H9 (cell line): ENCODE results near the gene HIRIP3. TPM values are rescaled to one million over a fixed set of nuclear protein-coding genes. Genes with fewer than 3 reads are reported as not detected.

Experiments used
- DNase-seq: peaks from one replicate; pipeline ENCODE4 v3.0.0-alpha.2; 2017
- H2AFZ ChIP-seq: one replicate; pipeline ENCODE4 v1.6.1; 2013; ENCODE audit warnings: mild to moderate bottlenecking, low read length, control low read depth, moderate library complexity
- H2AK5ac ChIP-seq: 2 replicates; pipeline ENCODE4 v1.6.1; 2013; ENCODE audit warnings: low read length, control low read depth, mixed read lengths; ENCODE audit not compliant: insufficient read length
- H2BK120ac ChIP-seq: one replicate; pipeline ENCODE4 v1.6.1; 2013; ENCODE audit warnings: low read depth, mild to moderate bottlenecking, low read length, control low read depth, inconsistent platforms; ENCODE audit not compliant: poor library complexity, severe bottlenecking
- H2BK12ac ChIP-seq: 2 replicates; pipeline ENCODE4 v1.6.1; 2013; ENCODE audit warnings: low read length, control low read depth, mixed read lengths, low read depth; ENCODE audit not compliant: insufficient read length
- H2BK15ac ChIP-seq: 2 replicates; pipeline ENCODE4 v1.6.1; 2013; ENCODE audit warnings: low read depth, low read length, control low read depth
- H2BK20ac ChIP-seq: one replicate; pipeline ENCODE4 v1.6.1; 2013; ENCODE audit warnings: low read depth, mild to moderate bottlenecking, low read length, control low read depth, inconsistent platforms; ENCODE audit not compliant: poor library complexity, severe bottlenecking
- H2BK5ac ChIP-seq: 2 replicates; pipeline ENCODE4 v1.6.1; 2013; ENCODE audit warnings: low read length, control low read depth, mixed read lengths; ENCODE audit not compliant: insufficient read length
- H3K14ac ChIP-seq: 2 replicates; pipeline ENCODE4 v1.6.1; 2013; ENCODE audit warnings: low read length, control low read depth; ENCODE audit not compliant: insufficient read depth
- H3K18ac ChIP-seq: 2 replicates; pipeline ENCODE4 v1.6.1; 2013; ENCODE audit warnings: low read depth, mild to moderate bottlenecking, mixed read lengths, low read length, control low read depth; ENCODE audit not compliant: insufficient read length
- H3K23ac ChIP-seq: 2 replicates; pipeline ENCODE4 v1.6.1; 2013; ENCODE audit warnings: low read length, control low read depth, mixed read lengths, low read depth; ENCODE audit not compliant: insufficient read length
- H3K23me2 ChIP-seq: 2 replicates; pipeline ENCODE4 v1.6.1; 2013; ENCODE audit warnings: low read depth, mild to moderate bottlenecking, mixed read lengths, low read length, control low read depth; ENCODE audit not compliant: insufficient read length, poor library complexity, severe bottlenecking
- H3K27ac ChIP-seq: 2 replicates; pipeline ENCODE4 v1.5.1; 2013; ENCODE audit warnings: low read length, control low read depth, mixed read lengths, low read depth; ENCODE audit not compliant: insufficient read length
- H3K27me3 ChIP-seq: 2 replicates; pipeline ENCODE4 v1.6.1; 2013; ENCODE audit warnings: low read length, control low read depth, inconsistent platforms; ENCODE audit not compliant: insufficient read depth
- H3K4ac ChIP-seq: 2 replicates; pipeline ENCODE4 v1.6.1; 2013; ENCODE audit warnings: low read depth, mild to moderate bottlenecking, control low read depth, inconsistent platforms, low read length, moderate library complexity
- H3K4me1 ChIP-seq: 2 replicates; pipeline ENCODE4 v1.6.1; 2013; ENCODE audit warnings: low read length, control low read depth, inconsistent platforms; ENCODE audit not compliant: insufficient read depth
- H3K4me2 ChIP-seq: 2 replicates; pipeline ENCODE4 v1.6.1; 2013; ENCODE audit warnings: low read length, control low read depth, mixed read lengths; ENCODE audit not compliant: insufficient read length, insufficient read depth
- H3K56ac ChIP-seq: 2 replicates; pipeline ENCODE4 v1.6.1; 2013; ENCODE audit warnings: low read depth, mild to moderate bottlenecking, mixed read lengths, low read length, control low read depth; ENCODE audit not compliant: insufficient read length
- H3K79me1 ChIP-seq: 2 replicates; pipeline ENCODE4 v1.6.1; 2013; ENCODE audit warnings: low read depth, mild to moderate bottlenecking, moderate library complexity, low read length, control low read depth, inconsistent platforms; ENCODE audit not compliant: insufficient read depth, poor library complexity, severe bottlenecking
- H3K79me2 ChIP-seq: 2 replicates; pipeline ENCODE4 v1.6.1; 2013; ENCODE audit warnings: low read length, control low read depth, inconsistent platforms; ENCODE audit not compliant: insufficient read depth
- H3K9ac ChIP-seq: 2 replicates; pipeline ENCODE4 v1.6.1; 2013; ENCODE audit warnings: low read length, control low read depth, mixed read lengths; ENCODE audit not compliant: insufficient read length; ENCODE audit errors: extremely low read depth
- H3K9me3 ChIP-seq: one replicate; pipeline ENCODE4 v1.6.1; 2013; ENCODE audit warnings: low read depth, low read length, inconsistent platforms; ENCODE audit not compliant: control insufficient read depth
- H3T11ph ChIP-seq: one replicate; pipeline ENCODE4 v1.6.1; 2013; ENCODE audit warnings: mild to moderate bottlenecking, low read length, control low read depth, inconsistent platforms
- H4K20me1 ChIP-seq: one replicate; pipeline ENCODE4 v1.6.1; 2013; ENCODE audit not compliant: control insufficient read depth, insufficient read length, insufficient read depth
- H4K5ac ChIP-seq: 2 replicates; pipeline ENCODE4 v1.6.1; 2013; ENCODE audit warnings: low read depth, mild to moderate bottlenecking, mixed read lengths, low read length, control low read depth; ENCODE audit not compliant: insufficient read length
- H4K8ac ChIP-seq: replicated peaks from 2 replicates; pipeline ENCODE4 v1.6.1; 2013; ENCODE audit warnings: low read length, control low read depth, mixed read lengths, low read depth; ENCODE audit not compliant: insufficient read length
- H4K91ac ChIP-seq: 2 replicates; pipeline ENCODE4 v1.6.1; 2013; ENCODE audit warnings: low read depth, mild to moderate bottlenecking, moderate library complexity, mixed read lengths, low read length, control low read depth; ENCODE audit not compliant: insufficient read length
- H3K27ac Mint-ChIP-seq, 3 experiments: 2 replicates in 2 of 3; 3 replicates in 1 of 3; pipeline ENCODE4 v1.8.0; 2020 to 2021; ENCODE audit warnings: mixed read lengths in 3 of 3, mild to moderate bottlenecking in 1 of 3, moderate library complexity in 1 of 3
- H3K27me3 Mint-ChIP-seq: 2 replicates; pipeline ENCODE4 v1.8.0; 2021; ENCODE audit warnings: low read depth, mild to moderate bottlenecking, moderate library complexity, mixed read lengths
- H3K36me3 Mint-ChIP-seq, 3 experiments: 2 replicates in 2 of 3; 3 replicates in 1 of 3; pipeline ENCODE4 v1.8.0; 2020 to 2021; ENCODE audit warnings: low read depth in 3 of 3, mixed read lengths in 3 of 3; ENCODE audit not compliant: insufficient read depth in 1 of 3
- H3K4me1 Mint-ChIP-seq, 2 experiments: 2 replicates each; pipeline ENCODE4 v1.8.0; 2020; ENCODE audit warnings: mixed read lengths in 2 of 2
- H3K4me3 Mint-ChIP-seq, 2 experiments: 2 replicates in 1 of 2; 3 replicates in 1 of 2; pipeline ENCODE4 v1.8.0; 2020 to 2021; ENCODE audit warnings: mild to moderate bottlenecking in 2 of 2, mixed read lengths in 2 of 2, moderate library complexity in 1 of 2
- H3K9me3 Mint-ChIP-seq, 2 experiments: 2 replicates in 1 of 2; 3 replicates in 1 of 2; pipeline ENCODE4 v1.8.0; 2020; ENCODE audit warnings: mild to moderate bottlenecking in 2 of 2, mixed read lengths in 2 of 2, moderate library complexity in 1 of 2
- CTCF ChIP-seq: fragments of 200-600 bp; sonication (generic); conservative IDR thresholded peaks from 3 replicates; pipeline ENCODE4 v1.8.0; 2021; ENCODE audit warnings: antibody characterized with exemption, mild to moderate bottlenecking
- WGBS: extraction: QIAGEN DNeasy Blood & Tissue Kit; methylation state at CpG from one replicate; pipeline ENCODE4 v1.1.7; 2013; ENCODE audit warnings: missing lambda C conversion rate, low lambda C conversion rate, mixed read lengths; ENCODE audit not compliant: insufficient read length; ENCODE audit errors: extremely low coverage; 5-methylcytosine and 5-hydroxymethylcytosine counted together
- total RNA-seq: library from RNA; stranded (reverse); gene quantifications from 2 replicates; pipeline ENCODE4 v1.2.1, GENCODE V29; 2021

Gene HIRIP3
- total RNA-seq, 1 experiment from 2014 or later: 21.6 TPM

GRCh38 chr16:30028438-30029076, 33.1 kb upstream of the HIRIP3 start:
- H3K79me1 ChIP-seq: no peaks in the 10 kb centered on the region
- Mint-ChIP-seq H3K27me3 (peaks cover 13% of the 10 kb centered on the region), H3K4me3 (no peak overlapping the region; a peak in 1 of 5 replicates), H3K36me3 (peaks cover 6 to 16% (median 10%) of the 10 kb centered on the region in 3 experiments; a peak in 5 of 7 replicates), H3K27ac (no peak overlapping the region), H3K9me3 (no peaks in the 10 kb centered on the region; a peak in 1 of 5 replicates), H3K4me1 (peaks cover 27 to 42% of the 10 kb centered on the region in 2 experiments)
- H3K18ac ChIP-seq: no peak overlapping the region
- H3K14ac ChIP-seq: no peak overlapping the region
- no peak overlapping the region for H4K5ac ChIP-seq
- H4K20me1 ChIP-seq: no peaks in the 10 kb centered on the region
- H3T11ph ChIP-seq: no peak overlapping the region
- H3K4me1 ChIP-seq: peaks cover 3% of the 10 kb centered on the region; the same call in 1 of the 2 replicates
- H2BK5ac ChIP-seq: no peak overlapping the region
- peak; percentile 77 for DNase-seq
- no peak for TF ChIP-seq CTCF
- H3K23ac ChIP-seq: no peak overlapping the region
- peaks cover 20% of the 10 kb centered on the region for H3K23me2 ChIP-seq
- H3K27ac ChIP-seq: no peak overlapping the region
- H2AFZ ChIP-seq: no peak overlapping the region
- H2AK5ac ChIP-seq: no peak overlapping the region
- no peak overlapping the region for H2BK120ac ChIP-seq
- no peak overlapping the region for H4K91ac ChIP-seq
- H2BK15ac ChIP-seq: no peak overlapping the region
- no CpG with 5 or more reads among the region's 18 CpGs for WGBS
- H3K4ac ChIP-seq: no peak overlapping the region
- H2BK12ac ChIP-seq: no peak overlapping the region
- H4K8ac ChIP-seq: no peak overlapping the region
- no peaks in the 10 kb centered on the region; the same call in 1 of the 2 replicates for H3K79me2 ChIP-seq
- H3K9ac ChIP-seq: no peak overlapping the region
- H2BK20ac ChIP-seq: no peak overlapping the region
- H3K4me2 ChIP-seq: no peak overlapping the region
- no peaks in the 10 kb centered on the region; the same call in 1 of the 2 replicates for H3K27me3 ChIP-seq
- H3K9me3 ChIP-seq: no peaks in the 10 kb centered on the region
- H3K56ac ChIP-seq: no peak overlapping the region
